GM18499 (cell line): ENCODE results near the gene NR3C2.
A peak's percentile ranks its signal among the peaks of the same experiment; 100 is the strongest.
"Not testable (repeated sequence)": the region's sequence is repeated elsewhere in the genome, so short reads cannot be mapped to it uniquely, and the experiment has no call there.

Experiments used
- ATAC-seq: cut with Tn5 transposase; IDR thresholded peaks from one replicate; pipeline ENCODE4 v1.9.1; 2021; ENCODE audit warnings: moderate number of reproducible peaks; ENCODE audit not compliant: insufficient read depth, unreplicated experiment

Gene NR3C2

DNA sequence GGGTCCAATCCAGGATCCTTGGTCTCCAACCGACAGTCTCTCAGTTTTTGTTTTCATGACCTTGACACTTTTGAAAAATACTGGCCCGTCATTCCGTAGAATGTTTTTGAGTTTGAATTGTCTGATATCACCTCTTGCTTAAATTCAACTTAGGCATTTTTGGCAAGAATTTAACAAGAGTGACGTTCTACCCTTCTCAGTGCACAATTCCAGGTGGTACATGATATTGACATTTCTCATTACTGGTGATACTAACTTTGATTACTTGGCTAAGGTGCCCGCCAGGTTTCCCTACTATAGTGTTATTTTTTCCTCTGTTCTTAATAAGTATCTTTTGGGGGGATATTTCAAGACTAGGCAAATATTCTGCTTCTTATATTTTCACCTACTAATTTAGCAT lies 215.1 kb downstream of the NR3C2 start:
- ATAC-seq: no peak

DNA sequence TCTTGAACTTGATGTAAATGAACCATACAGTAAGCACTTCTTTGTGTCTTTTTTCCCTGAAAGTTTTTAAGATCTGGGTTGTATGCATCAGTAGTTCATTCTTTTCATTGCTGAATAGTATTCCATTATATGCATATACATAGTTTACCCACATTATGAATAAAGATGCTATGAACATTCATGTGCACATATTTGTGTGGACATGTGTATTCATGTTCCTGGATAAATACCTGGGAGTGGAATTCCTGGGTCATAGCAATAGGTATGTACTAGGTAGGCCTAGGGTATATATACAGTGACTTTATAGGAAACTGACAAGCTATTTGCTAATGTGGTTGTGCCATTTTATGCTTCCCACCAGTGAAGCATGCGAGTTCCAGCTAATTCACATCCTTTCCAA lies 215.9 kb downstream of the NR3C2 start:
- ATAC-seq: no peak

DNA sequence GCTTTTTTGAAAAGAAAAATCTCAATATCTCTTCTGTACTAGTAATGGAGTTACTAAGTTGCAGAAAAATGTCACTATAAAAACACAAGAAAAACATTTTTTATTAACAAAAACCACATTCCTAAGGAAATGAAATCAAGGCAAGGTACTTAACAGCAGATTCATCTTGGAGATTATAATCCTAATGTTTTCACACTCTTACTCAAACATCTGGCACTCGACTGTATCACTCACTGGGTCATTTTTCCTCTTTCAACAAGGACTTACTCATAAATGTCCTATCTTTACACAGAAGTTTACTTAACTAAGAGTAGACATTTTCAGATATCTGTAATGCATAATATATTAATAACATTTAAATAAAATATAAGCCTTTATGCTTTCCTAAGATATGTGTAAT lies 216.6 kb downstream of the NR3C2 start:
- ATAC-seq: no peak

DNA sequence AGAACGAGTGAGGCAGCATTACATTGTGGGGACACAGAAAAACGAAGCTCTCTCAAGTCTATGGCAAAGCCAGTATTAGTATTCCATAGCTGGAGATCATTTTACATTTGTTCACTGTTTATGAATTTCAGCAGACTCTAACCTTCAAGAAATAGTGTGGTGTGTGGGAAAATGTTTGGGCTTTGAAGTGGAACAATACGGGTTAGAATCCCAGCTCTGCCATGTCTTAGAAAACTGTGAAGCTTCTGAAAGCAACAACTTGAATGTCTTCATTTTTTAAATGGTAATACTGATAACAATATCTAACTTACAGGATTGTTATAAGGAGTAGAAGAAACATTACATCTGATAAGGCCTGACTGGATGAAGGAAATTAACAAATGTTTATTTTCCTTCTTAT lies 217.7 kb downstream of the NR3C2 start:
- ATAC-seq: no peak

DNA sequence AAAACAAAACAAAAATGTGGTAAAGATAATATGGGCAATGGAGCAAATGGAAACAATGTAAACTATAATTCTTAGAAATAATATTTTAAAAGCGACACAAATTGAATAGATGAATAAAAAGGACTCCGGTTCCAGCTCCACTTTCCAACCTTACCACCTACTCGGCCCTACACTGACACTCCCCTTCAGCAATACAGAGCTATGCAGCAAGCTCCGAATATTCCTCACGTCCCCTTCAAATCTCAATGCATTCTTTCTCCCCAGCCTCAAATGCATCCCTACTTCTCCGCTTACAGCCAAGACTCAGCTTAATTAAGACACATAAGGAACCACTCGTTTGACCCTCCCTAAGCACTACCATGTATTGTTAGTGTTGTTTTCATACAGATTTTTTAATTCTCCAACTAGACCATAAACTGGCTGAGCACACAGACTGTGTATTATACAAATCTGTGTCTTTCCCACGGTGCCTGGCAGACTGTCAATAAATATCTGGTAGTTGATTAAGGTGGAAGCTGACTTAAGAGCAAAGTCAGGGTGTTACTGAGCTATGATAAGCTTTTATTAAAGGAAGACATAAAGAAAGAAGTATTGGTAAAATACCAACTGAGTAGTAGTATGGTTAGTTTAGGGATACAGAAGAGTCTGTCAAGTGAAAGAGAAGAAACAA lies 219.1 kb downstream of the NR3C2 start:
- no peak for ATAC-seq

DNA sequence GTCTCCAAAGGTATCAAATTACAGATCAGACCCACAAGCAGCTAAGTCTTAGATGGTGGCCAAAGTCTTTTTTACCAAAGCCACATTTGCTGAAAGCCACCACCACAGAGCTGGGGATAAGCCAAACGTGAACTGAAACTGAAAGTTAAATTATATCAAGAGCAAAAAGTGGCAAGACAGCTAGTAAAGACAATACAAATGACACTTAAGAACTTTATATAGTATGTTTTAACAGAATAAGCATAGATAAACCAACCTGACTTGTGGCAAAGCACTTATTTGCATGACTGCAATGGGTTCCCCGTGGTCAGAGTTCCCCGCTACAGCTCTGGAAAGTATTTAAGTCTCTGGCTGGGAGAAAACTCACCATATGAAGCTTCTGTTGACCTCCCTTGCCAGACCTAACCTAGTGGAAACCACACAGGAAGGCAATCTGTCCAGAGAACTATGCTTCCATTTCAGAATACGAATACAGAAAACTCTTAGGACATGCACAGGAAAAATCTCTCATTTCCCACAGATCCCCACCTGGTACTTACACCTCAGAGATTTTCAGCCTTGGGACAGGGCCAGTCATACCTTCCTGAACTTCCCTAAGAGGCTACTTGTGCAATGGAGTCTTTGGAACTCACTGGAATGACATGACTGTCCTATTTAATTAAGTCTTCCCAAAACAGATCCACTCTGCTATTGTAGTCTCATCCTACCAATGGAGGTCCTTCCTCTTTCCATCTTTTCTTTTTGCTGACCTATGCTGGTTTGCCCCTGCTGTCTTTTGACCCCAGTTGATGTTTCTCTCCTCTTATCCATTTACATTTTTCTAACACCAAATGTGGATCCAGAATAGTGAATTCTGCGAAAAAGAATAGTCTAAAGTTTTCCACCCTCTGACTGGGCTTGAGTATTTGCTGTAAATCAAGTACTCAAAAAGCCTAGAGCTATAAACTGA lies 225.1 kb downstream of the NR3C2 start:
- peak; percentile 94 for ATAC-seq

DNA sequence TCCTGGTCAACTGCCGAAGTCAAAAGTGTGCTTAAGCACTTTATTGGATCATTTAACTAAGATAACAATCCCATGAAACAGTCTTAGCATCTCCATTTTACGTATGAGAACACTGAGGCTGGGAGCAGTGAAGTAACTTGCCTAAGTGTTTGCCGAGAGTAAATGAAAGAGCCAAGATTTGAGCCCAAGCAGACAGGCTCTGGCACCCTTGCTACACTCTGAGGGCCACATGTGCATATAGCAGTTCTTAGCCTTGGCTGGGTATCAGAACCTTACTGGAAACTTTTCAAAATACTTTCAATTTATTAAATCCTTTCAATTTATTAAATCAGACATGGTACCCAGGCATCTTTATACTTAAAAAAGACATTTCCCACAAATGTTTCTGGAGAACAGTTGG lies 225.9 kb downstream of the NR3C2 start:
- ATAC-seq: no peak

DNA sequence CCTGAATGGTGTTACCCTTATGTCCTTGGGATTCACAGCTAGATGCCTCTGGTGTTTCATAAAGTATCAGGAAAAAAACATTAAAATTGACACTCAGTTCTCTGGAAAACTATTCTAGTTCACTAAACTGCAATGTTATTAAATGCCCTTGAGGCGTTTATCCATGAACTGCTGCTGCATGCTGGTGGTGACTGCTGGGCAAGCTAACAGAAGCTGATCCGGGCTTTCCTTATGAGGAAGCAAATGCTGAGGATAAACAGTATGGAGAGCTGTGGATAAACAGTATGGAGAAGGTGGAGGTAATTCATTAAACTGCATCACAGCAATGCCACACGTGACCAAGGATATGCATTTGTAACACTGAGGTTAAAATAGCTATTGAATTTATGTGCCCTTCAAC lies 227.0 kb downstream of the NR3C2 start:
- ATAC-seq: no peak

DNA sequence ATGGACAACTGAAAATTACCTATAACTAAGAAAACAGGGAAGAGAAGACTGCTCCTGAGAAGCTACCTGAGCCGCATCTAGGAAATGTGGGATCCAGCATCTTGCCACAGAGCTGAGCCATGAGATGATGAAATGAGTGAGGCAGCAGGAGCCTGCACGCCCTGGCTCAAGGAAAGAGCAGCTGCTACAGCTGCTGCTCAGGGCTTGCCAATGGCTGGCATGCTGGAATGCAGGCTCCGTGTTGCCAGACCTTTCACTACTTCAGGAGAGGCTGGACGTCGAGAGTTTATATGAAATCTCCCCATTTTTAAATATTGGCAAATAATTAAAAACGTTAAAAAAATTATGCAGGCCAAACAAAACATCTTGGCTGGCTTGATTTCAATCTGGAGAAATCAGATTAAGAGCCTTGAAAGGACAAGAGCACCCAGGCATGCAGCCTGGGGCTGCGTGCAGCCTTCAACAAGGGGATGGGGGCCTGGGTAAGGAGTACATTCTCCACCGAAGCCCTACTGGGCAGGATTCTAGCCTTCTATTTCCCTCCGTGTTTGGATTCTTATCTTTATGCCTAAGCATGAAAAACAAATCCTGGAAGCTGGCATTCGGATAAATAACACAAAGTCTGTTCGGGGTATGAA lies 227.6 kb downstream of the NR3C2 start:
- no peak for ATAC-seq

DNA sequence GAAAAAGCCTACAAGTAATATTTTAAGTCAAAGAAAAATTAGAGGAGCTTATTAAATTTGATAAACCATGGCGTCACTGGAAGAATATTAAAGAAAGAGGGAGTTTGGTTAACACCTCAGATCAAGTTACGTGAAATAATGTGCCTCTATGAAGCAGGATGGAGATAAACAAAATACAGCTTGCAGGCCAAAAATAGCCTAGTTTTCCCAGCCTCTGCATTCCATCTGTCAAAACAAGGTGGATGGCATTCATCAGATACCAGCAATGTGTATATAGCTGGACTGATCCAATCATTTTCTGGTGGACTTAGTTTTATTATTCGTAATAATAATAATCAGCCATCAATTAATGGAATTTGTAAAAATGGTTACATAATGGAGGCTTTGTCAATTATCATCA lies 230.7 kb downstream of the NR3C2 start:
- ATAC-seq: no peak

DNA sequence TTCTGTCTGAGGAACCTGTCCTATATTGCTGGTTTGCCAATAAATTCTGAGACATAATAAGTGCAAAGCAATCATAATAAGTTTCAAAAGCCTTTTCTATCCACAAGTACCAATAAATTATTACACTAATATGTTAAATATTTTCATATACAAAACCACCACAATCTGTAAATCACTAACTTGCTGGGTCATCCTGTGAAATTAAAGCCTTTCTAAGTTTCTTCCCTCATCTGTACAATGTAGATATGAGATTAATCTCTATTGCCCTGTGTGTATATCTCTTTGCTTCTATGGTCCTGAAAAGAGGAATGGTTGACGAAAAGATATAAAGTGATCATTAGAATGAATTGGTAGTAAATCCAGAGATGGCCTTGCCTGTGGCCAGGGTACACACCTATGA lies 231.6 kb downstream of the NR3C2 start:
- ATAC-seq: no peak

DNA sequence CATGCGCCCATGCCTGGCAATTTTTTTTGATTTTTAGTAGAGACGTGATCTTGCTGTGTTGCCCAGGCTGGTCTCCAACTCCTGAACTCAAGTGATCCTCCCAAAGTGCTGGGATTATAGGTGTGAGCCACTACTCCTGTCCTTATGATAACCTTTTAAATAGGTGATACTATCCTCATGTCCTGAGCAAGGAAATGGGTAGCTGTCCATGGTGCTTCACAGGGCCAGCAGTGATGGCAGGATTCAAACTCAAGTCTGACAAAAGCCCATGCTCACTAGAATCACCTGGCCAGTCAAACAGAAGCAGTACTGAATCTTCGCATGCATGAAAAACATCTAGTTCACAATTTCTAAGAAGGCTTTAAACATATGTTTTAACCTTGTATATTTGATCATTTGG lies 235.1 kb downstream of the NR3C2 start:
- ATAC-seq: no peak

DNA sequence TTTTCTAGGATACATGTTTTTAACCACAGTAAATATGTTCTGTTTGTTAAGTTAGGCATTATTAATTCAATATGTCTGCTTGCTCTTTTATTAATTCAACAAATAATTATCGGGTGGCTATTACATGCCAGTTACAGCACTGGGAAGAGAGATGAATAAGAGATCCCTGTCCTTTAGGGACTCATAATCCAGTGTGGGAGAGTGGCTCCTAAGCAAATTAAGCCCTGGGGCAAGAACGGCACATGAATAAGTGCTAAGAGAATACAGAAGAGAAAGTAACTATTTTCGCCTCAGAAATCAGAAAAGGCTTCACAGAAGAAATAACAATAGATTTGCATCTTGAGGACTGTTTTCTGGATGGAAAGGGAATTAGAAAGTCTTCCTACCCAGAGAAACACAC lies 236.7 kb downstream of the NR3C2 start:
- no peak for ATAC-seq

DNA sequence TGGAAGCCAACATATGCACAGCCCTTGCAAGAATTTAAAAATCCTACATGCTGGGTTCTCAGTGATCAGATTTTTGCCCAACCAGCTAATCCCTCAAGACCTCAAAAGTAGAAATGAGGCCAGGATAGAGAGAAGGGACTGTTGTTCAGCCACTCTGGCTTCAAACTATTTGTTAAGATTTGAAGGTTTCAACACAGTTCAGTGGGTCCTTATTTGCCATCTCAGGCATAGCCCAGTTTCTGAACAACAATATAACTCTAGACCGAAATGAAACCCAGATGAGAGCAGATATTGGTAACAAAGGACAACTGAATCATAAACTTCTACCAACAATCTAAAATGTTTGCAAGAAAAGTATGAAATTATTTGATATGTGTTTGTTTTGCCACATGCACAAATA lies 237.3 kb downstream of the NR3C2 start:
- no peak for ATAC-seq

DNA sequence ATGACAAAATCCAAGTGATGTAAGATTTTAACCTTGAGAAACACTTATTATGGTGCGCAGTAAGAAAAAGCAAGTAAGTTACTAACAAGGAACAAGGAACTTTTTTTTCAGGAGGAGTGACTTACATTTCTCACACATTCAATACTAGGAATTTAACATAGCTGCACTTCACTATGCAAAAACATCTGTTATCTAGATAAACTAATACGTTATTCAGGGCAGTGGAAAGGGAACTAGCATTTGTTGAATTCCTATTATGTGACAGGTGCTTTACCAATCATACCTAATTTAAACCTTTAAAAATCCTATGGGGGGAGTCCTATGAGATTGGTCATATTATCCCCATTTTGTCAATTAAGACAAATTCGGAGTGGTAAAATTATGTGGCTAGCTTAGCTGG lies 238.0 kb downstream of the NR3C2 start:
- ATAC-seq: no peak

DNA sequence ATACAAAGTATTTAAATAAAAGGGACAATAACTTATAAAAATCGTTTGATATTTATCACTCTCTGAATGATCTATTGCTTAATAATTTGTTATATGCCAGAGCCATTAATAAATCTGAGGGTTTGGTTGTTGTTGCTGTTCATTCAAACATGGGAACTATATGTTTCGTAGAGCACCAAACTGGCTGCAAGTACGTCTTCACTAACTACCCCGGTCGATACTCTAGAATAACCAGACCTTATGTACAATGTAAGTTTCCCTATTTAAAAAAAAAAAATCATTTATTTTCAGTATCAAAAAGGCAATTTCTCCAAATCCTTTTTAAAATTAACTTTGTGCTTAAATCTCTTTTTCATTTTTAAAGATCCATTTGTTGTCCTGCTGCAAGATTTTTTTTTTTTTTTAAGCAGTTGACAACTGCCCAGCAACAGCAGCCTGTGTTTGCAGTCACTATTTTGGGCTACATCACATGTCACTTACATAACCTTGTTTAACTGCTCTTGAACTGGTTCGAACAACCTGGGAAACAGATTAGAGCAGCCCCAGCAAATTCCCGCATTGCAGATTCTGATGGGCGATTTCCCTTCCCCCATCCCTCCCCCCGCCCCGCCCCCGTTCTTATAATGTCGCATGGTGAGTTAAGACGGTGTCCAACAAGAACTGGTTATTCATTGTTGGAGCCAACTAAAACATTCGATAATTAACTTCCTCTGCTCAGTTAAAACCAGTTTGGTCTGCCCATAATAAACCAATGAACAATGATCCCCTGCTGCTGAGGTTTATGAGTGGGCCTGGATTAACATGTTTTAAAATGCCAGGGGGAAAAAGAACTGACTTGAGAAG lies 238.9 kb downstream of the NR3C2 start:
- no peak for ATAC-seq

DNA sequence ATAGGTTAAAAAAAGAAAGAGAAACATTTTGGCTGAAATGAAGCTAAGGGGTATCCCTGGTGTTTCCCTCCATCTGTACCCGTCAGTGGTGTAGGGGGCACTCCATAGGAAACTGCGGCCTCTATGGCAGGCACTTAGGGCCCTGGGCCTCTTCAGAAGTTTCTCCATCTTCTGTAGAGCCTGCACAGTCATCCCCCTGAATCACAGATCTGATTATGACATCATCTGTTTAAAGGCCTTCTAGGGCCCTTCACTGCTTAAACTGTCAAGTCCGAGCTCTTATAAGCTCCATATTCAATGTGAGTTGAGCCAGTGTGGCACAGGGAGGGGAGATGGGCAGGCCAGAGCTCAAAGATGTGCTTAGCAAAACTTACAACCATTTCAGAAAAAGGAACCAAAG lies 241.3 kb downstream of the NR3C2 start:
- no peak for ATAC-seq

DNA sequence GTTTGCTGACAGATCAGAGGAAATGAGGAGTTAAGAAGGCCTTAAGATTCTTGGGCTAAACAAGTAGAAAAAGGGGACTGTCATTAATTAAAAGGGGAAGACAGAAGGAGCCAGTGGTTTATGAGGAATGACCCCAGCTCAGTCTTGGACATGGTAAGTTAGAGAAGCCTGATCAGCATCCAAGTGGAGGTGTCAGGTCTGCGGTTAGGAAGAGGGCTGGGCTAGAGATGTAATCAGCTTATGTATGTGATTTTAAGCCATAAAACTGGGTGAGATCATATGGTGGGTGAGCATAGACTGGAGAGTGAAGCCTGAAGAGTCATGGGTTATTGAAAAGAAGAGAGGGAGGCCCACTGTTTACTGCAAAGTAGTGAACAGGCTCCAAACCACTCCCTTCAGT lies 246.1 kb downstream of the NR3C2 start:
- ATAC-seq: no peak

DNA sequence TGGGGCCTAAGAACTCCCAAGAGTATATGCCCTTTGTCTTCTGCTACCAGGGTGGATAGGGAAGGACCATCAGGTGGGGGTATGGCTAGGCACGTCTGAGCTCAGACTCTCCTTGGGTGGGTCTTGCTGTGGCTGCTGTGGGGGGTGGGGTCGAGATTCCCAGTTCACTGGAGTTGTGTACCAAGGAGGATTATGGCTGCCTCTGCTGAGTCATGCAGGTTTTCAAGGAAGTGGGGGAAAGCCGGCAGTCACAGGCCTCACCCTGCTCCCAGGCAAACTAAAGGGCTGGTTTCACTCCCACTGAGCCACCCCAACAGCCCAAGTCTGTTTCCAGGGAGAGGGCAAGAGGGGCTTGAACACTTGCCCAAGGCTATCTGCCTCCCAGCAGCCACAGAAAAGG lies 249.7 kb downstream of the NR3C2 start:
- no peak for ATAC-seq

DNA sequence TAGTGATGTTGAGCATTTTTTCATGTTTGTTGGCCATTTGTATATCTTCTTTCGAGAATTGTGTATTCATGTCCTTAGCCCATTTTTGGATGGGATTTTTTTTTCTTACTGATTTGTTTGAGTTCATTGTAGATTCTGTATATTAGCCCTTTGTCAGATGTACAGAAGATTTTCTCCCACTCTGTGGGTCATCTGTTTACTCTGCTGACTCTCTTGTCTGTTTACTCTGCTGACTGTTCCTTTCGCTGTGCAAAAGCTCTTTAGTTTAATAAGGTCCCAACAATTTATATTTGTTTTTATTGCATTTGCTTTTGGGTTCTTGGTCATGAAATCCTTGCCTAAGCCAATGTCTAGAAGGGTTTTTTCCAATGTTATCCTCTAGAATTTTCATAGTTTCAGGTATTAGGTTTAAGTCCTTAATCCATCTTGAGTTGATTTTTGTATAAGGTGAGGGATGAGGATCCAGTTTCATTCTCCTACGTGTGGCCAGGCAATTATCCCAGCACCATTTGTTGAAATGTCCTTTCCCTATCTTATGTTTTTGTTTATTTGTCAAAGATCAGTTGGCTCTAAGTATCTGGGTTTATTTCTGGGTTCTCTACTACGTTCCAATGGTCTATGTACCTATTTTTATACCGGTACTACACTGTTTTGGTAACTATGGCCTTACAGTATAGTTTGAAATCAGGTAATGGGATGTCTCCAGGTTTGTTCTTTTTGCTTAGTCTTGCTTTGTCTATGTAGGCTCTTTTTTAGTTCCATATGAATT lies 254.6 kb downstream of the NR3C2 start:
- not testable (repeated sequence) for ATAC-seq
